Stimulated activated CD4-positive, alpha-beta T cell treated with anti-CD3 and anti-CD28 coated beads, TNF-alpha, amount 100 ng/mL, for 4 hours (primary cell): ENCODE data around the gene MED23.

ENCODE experiments used
- DNase-seq, 3 experiments: peaks; one replicate each; pipeline ENCODE4 v3.0.0-alpha.2; 2020; ENCODE audit warnings: low read depth in 3 of 3

MED23 gene, protein sequence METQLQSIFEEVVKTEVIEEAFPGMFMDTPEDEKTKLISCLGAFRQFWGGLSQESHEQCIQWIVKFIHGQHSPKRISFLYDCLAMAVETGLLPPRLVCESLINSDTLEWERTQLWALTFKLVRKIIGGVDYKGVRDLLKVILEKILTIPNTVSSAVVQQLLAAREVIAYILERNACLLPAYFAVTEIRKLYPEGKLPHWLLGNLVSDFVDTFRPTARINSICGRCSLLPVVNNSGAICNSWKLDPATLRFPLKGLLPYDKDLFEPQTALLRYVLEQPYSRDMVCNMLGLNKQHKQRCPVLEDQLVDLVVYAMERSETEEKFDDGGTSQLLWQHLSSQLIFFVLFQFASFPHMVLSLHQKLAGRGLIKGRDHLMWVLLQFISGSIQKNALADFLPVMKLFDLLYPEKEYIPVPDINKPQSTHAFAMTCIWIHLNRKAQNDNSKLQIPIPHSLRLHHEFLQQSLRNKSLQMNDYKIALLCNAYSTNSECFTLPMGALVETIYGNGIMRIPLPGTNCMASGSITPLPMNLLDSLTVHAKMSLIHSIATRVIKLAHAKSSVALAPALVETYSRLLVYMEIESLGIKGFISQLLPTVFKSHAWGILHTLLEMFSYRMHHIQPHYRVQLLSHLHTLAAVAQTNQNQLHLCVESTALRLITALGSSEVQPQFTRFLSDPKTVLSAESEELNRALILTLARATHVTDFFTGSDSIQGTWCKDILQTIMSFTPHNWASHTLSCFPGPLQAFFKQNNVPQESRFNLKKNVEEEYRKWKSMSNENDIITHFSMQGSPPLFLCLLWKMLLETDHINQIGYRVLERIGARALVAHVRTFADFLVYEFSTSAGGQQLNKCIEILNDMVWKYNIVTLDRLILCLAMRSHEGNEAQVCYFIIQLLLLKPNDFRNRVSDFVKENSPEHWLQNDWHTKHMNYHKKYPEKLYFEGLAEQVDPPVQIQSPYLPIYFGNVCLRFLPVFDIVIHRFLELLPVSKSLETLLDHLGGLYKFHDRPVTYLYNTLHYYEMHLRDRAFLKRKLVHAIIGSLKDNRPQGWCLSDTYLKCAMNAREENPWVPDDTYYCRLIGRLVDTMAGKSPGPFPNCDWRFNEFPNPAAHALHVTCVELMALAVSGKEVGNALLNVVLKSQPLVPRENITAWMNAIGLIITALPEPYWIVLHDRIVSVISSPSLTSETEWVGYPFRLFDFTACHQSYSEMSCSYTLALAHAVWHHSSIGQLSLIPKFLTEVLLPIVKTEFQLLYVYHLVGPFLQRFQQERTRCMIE (N-terminal part only)

DNA sequence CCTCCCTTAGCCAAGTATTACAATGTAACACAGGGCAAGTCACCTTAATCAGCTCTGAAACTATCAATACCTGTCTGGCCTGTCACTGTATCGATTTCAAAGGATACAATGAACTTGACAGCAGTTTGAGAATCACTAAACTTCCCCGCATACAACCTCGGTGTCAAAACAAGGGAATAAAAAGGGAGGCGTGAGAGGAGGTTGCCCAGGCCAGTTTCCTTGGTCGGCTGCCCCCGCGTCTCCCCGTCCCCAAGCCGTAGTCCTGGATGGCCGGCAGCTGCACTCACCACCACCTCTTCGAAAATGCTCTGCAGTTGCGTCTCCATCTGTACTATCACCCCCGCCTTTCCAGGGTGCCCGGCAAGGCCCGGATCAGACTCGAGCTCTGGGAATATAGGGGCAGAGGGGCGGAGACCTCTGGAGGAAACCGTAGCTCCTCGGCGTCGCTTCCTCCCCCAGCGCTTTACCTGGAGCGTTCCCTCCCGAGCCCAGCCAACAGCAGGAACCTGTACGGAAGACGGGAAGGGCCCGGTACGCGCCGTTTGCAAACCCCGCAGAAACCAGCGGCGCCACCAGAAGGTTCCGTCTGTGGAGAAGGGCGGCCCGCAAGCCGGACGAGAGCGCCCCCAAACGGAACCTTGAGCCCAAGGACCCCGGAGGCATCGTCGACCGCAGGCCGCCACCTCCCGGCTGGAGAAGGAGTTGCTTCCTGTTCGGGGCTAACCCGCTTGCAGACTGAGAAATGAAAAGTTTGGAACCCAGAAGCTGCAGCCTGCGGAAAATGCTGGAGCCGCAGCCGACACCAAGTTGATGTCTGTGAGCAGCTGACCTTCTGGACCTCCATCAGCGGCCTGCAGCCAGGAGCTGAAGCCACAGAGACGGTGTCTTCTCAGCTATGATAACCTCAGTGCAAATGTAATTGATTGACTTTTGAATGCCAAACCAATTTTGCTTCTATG is at the start of gene MED23:
MED23 (minus strand) TSS at position 519 of the 959 bp plus-strand sequence; CDS start at position 326, 193 bp downstream.
- peak; percentile 92 to 93 (median 93) for DNase-seq

DNA sequence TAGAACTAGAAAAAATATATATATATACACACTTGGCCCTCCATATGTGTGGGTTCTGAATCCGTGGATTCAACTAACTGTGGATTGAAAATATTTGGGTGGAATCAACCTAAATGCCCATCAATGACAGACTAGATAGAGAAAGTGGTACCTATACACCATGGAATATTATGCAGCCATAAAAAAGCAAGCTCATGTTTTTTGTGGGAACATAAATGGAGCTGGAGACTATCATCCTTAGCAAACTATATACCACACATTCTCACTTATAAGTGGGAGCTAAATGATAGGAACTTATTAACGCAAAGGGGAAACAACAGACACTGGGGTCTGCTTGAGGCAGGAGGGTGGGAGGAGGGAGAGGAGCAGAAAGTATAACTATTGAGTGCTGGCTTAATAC is 45.1 kb upstream of the MED23 start:
- DNase-seq = no peak

DNA sequence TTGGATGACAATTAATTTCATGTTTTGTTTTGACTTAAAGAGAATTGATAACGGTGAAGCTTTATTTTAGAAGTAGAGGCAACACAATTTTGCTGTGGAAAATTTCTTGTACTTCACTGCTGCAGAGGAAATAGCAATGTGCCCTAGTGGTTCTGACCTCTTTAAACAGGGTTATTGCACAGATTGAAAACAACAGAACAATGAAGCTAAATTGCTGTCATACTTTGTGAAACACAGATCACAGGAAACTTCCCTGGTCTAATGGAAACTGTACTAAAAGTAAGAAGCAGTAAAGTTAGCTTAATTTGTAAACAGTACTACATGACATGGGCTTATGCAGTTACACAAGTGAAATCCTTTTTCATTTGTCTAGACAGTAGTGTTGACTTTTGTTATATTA is 41.8 kb upstream of the MED23 start:
- no peak for DNase-seq

DNA sequence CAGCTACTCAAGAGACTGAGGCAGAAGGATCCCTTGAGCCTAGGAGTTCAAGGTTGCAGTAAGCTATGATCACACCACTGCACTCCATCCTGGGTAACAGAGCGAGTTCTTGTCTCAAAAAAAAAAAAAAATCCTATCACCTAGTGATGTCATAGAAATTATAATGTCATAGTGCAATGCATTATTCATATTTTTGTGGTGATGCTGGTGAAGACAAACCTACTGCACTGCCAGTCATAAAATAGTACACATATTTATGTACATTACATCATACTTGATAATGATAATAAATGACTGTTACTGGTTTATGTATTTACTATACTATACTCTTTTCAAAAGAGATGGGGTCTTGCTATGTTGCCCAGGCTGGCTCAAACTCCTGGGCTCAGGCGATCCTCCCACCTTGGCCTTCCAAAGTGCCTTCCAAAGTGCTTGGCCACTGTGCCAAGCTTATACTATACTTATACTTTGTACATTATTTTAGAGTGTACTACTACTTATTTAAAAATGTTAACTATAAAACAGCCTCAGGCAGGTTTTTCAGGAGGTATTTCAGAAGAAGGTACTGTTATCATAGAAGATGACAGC is 35.6 kb upstream of the MED23 start:
- no peak for DNase-seq

DNA sequence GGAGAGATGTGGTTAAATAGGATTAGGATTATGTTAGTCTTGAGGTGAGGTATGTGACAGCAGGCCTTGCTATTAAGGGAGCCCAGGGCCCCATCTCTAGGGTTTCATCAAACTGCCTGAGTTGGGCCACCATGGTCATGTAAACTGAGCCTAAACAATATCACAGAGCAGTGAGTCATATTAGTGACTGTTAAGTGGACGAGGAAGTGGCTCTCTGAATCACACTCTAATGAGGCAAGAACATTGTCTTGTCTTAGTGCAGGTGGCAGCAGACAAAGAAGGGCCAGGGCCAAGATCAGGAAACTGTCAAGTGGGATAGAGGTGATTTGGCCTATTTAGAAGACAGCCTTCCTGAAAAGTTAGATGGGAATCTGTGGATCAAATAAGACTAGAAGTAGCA is 32.2 kb upstream of the MED23 start:
- no peak for DNase-seq

DNA sequence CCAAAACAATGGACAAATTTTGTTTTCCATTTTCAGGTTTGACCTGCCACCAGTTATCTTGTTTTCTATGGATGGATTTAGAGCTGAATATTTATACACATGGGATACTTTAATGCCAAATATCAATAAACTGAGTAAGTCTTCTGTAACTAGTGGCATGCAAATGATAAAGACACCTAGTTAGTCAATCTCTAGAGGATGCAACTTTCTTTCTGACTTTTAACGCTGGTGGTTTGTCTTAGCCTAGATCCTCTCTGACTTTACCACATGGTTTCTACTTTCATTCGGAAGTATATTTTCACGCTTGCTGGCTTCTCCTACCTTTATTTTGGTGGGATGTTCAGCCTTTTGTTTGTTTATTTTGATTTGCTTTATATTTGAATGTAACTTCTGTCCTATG is 30.2 kb upstream of the MED23 start:
- DNase-seq = no peak

DNA sequence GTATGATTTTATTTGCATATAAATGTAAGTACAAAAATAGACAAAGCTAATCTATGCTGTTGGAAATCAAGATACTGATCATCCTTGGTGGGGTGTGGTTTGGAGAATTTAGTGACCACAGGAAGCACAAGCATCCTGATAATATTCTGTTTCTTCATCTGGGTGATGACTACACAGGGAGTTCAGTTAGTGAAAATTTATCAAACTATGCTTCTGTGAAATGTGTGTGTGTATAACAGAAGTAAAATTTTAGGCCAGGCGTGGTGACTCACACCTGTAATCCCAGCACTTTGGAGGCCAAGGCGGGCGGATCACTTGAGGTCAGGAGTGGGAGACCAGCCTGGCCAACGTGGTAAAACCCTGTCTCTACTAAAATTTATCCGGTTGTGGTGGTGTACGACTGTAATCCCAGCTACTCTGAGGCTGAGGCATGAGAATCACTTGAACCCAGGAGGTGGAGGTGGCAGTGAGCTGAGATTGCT is 29.6 kb upstream of the MED23 start:
- no peak for DNase-seq

DNA sequence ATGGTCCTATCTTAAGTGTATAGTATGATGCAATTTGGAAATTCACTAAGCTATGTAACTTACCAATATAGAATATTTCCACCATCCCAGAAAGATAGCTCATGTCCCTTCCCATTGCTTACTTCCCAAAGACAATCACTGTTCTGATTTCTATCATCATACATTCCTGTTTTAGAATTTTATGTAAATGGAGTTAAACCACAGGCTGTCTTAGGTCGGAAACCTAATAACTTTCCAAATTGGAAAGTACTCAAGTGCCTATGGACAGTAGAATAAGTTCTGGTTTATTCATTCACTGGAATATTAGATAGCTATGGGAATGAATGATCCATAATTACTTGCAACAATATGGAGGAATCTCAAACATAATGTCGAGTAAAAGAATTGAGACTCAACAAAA is 29.2 kb upstream of the MED23 start:
- no peak for DNase-seq

DNA sequence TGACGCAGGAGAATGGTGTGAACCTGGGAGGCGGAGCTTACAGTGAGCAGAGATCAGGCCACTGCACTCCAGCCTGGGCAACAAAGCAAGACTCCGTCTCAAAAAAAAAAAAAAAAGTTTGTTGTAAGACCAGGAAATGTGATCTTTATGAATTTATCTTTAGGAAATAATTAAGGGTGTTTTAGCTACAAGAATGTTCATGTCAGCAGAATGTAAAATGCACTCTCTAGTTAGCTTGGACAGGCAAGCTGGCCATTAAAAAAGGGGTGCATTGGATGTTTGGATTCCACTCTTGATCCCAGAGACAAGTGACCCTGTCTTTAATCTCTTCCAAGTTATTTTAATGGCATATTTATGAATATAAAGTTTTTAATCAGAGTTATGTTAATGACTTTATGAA is 28.6 kb upstream of the MED23 start:
- no peak for DNase-seq

DNA sequence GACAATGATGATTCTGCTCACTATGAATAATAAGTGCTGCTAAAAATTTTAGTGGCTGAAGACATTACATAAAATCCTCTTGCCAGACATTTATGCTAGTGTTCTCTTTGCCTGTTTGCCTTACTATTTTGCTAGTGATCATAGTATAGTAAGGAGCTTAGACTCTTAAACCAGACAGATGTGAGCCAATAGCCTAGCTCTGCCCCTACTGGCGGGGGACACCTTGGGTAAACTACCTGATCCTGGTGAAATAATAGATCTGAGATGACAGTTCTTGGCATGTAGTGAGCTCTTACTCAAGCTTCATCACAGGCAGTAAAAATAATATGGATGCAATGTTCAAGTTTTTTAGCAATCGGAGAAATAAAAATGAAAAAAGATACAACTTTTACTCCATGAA is 27.9 kb upstream of the MED23 start:
- DNase-seq = no peak

DNA sequence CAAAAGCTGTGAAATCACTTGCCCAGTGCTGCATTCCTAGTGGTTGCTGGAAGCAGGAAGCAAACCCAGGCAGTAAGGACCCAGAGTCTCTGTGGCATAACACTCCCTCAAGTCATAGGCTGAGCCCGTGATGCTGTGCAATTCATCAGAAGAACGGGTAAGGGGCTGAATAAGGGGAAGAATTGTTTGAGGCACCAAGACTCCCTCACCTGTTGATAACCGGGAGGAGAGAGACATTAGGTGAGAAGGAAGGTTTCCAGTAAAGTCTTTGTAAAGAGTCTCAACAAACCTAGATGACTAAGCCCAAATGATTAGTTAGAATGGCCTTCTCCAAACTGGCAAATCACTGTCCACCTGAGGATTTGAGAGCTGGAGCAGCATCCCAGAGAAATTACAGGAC is 27.3 kb upstream of the MED23 start:
- DNase-seq = no peak

DNA sequence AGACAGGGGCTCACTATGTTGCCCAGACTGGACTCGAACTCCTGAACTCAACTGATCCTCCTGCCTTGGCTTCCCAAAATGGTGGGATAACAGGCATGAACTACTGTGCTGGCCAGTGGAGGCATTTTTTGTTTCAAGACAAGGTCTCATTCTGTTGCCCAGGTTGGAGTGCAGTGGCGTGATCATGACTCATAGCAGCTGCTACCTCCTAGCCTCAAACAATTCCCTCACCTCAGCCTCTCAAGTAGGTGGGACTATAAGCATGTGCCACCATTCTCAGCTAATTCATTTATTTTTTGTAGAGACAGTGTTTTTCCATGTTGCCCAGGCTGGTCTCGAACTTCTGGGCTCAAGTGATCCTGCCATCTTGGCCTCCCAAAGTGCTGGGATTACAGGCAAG is 26.3 kb upstream of the MED23 start:
- no peak for DNase-seq

DNA sequence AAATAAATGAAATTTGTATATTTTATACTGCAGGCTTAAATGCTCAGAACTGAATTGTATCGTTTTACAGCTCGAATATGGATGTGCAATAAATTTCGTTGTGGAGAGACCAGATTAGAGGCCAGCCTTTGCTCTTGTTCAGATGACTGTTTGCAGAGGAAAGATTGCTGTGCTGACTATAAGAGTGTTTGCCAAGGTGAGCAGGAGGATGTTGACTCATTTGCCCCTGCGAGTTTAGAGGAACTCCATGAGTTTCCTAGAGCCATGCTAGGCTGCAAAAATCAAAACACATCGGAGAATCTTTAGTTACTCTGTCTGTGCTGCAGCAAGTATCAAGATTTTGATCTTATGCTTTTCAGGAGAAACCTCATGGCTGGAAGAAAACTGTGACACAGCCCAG is 24.4 kb upstream of the MED23 start:
- no peak for DNase-seq

DNA sequence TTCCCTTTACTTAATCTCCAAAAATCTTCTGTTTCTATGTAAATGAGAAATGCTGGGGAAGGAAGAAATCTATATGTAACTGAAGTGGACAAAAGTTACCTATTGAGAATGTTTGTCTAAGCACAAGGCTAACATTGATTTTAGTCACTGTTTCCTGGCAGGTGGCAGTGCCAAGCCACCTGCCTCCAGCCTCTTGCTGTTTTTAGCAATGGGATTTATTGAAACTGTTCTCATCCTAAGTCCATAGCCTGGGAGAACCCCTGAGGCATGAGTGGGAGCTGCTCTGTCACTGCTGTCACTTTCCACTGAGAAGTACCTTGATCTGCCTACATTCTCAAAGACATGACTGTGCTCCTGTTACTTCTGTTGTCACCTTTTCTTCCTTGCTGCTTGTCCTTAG is 23.7 kb upstream of the MED23 start:
- DNase-seq = no peak

DNA sequence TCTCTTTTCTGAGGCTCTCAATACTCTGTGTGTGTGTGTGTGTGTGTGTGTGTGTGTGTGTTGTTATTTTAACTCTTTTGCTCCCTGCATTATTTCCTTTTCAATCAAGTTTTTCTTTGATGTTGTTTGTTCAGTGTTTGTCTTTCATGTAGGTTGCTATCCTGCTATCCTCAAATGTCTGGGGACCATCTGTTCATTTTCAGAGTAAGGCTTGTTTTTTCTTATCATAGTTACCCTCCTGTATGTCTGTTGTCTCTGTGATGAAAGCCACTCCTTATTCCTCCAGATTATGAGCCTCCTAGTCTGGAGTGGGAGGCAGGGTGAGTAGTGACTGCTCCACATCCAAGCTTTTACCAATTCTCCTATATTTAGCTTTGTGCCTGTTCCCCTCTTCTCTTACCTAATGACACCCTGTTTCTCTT is 18.2 kb upstream of the MED23 start:
- DNase-seq = no peak

DNA sequence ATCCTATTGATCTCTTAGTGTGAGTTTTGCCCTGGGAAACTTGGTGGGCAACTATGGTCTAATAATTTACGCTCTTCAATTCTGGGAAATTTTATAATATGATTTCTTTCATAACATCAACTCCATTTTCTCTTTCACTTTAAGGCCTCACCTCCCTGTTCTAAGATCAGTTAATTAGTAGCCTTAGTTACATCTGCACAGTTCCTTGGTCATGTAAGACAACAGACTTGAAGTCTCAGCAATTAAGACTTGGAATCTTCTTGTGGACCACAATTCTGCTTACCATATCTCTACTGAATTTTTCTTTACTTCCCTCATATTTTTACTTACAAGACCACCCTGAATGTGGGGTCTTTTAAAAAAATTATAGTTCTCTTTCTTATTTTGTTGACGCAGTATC is 17.8 kb upstream of the MED23 start:
- no peak for DNase-seq

DNA sequence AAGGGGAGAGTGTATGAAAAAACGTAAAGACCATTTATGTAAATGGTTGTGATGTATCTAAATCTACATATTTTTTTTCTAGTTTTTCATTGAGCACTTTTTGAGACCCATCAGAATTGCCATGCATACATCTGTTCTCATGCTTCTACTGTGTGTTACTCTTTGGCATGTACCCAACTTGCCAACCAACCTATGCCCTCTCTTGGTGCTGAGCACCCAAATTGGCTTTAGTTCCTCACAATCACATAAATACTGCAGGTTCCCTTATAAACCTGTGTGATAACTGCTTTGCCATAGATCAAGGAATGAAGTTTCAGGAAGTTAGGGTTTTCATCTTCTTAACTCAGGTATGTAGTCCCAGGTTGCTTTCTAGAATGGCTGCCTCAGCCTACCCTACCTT is 16.9 kb upstream of the MED23 start:
- DNase-seq = no peak

DNA sequence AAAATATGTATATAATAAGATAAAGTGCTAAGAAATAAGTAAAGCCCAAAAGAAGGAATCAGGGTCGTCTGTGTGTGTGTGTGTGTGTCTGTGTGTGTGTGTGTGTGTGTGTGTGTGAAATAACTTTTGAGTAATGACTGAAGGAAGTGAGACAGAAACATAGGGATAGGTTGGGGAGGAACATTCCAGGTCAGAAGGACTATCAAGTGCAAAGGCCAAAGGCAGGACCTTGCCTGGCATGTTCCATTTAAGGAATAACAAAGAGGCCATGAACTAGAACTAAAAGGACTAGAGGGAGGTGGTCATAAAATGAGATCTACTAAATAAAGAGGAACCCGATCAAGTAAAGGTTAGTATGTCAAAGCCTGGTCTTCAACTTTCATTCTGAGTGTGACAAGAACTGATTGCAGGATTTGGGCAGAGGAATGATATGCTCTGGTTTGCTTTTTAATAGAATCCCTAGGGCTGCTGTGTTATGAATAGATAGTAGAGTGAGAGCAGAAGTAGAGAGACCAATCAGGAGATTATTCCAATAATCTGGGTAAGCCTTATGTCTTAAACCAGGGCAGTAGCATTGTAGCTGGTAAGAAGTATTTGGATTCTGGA is 15.9 kb upstream of the MED23 start:
- DNase-seq = no peak

DNA sequence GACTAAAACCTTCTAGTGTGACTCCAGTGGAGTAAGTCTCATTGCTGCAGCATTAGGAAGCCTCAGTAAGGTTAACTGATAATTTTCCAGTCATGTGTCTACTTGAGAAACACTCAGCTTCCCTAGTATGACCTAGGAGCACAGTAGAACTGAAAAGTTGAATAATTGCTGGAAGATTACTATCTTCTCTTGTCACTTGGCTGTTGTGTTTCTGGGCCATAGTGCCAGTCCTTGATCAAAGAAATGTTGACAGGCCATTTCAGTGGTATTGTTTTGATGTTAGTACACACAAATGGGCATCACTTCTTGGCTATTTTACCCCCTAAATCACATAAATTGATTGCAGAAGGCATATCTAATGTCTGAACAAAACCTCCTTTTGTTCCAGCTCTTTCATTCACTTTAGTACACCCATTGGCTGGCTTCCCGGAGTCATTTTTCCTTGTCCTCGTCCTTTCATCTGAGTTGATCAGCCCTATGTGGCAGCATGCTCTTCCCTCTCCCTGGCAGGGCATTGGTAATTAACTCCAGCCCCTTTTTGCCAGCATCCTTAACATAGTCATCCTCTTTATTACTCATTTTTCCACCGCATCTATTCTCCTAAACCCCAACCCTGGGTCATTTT is 15.1 kb upstream of the MED23 start:
- no peak for DNase-seq

DNA sequence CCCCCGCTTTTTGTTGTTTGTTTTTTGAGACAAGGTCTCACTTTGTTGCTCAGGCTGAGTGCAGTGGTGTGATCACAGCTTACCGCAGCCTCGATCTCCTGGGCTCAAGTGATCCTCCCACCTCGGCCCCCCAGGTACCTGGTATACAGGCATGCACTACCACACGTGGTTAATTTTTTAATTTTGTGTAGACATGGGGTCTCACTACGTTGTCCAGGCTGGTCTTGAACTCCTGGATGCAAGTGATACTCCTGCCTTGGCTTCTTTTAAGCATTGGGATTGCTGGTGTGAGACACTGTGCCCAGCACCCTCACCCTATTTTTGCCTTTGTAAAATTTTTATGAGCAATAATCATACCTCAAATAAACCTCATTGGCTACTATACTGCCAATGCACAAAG is 14.5 kb upstream of the MED23 start:
- DNase-seq = no peak
